Activated T-cell treated with anti-CD3 and anti-CD28 coated beads, Interleukin-2, amount 50 U/mL, for 48 hours (primary cell): Measurements from ENCODE around the gene CDKL2.
A peak's percentile ranks its signal among the peaks of the same experiment; 100 is the strongest.
"Not testable (repeated sequence)": the region's sequence is repeated elsewhere in the genome, so short reads cannot be mapped to it uniquely, and the experiment has no call there.

Source experiments
- DNase-seq, 2 experiments: peaks; one replicate each; pipeline ENCODE4 v3.0.0-alpha.2; 2020

CDKL2 gene

DNA sequence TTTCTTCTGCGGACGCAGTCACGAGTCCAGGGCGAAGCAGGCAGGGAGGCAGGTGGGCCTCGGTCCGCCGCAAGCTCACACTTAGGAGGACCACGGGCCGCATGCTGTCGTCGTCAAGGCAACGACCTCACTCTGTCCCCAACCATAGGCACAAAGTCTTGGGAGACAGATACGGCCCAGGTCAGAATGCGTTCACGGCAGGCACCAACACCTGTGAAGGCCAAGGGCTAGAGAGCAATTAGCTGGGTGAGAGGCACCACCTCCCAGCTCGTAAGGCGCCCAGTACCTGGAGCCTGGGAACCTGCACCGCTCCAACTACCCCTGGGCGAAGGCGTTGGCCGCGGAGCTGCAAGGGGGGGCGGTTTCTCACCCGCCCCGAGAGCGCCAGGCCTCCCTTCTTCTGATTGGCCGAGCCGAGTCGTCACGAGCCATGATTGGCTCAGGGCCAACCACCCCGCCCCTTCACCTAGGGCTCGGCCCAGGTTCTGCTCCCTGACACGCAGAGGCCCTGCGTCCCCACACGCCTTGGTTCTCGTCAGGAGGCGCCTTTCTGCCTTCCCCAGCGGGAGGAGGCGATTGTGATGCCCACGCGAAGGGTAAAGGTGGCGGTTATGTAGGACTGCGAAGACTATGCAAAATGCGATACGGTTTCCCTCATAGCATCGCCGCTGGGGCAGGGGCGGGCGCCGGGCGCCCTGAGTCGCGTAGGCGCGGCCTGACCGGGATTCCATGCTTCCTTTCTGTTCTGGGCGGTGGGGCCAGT is at the start of gene CDKL2:
CDKL2 (minus strand) TSS at position 355 of the 763 bp plus-strand sequence. CDS start 4,540 bp downstream, outside the sequence.
- peak; percentile 92 to 93 for DNase-seq

DNA sequence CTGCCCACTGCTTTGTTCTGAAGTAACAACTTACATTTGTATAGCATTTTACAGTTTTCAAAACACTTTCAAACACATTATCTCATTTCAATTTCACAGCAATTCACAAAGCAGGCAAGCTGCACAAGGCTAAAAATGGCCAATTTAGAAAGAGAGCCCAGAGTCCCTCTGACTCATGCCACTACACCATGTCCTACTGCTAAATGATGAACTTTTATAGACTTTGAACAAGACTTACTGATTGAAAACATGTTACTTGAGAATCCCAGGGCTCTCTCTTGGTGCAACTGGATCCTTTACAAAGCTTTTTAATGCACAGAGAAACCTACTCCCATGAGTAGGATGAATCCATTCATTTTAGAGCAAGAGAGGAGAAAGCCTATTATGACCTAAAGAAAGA is 48.6 kb upstream of the CDKL2 start:
- no peak for DNase-seq

DNA sequence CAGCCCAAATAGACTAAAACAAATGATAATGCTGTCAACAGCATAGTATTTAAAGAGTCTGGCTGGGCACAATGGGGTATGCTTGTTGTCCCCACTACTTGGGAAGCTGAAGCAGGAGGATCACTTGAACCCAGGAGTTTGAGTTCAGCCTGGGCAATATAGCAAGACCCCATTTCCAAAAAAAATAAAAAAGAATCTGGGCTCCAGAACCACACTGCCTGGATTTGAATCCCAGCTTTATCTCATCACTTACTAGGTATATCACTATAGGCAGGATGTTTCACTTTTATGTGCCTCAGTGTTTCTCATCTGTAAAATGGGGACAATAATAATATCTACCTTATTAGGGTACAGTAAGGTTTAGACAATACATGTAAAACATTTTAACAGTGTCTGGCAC is 48.1 kb upstream of the CDKL2 start:
- no peak for DNase-seq

- DNase-seq, result no peak
Observed at GRCh38 chr4:75675004-75675531, 44.7 kb upstream of the CDKL2 start.

- DNase-seq, result no peak
Observed at GRCh38 chr4:75673959-75674328, 43.6 kb upstream of the CDKL2 start.

DNA sequence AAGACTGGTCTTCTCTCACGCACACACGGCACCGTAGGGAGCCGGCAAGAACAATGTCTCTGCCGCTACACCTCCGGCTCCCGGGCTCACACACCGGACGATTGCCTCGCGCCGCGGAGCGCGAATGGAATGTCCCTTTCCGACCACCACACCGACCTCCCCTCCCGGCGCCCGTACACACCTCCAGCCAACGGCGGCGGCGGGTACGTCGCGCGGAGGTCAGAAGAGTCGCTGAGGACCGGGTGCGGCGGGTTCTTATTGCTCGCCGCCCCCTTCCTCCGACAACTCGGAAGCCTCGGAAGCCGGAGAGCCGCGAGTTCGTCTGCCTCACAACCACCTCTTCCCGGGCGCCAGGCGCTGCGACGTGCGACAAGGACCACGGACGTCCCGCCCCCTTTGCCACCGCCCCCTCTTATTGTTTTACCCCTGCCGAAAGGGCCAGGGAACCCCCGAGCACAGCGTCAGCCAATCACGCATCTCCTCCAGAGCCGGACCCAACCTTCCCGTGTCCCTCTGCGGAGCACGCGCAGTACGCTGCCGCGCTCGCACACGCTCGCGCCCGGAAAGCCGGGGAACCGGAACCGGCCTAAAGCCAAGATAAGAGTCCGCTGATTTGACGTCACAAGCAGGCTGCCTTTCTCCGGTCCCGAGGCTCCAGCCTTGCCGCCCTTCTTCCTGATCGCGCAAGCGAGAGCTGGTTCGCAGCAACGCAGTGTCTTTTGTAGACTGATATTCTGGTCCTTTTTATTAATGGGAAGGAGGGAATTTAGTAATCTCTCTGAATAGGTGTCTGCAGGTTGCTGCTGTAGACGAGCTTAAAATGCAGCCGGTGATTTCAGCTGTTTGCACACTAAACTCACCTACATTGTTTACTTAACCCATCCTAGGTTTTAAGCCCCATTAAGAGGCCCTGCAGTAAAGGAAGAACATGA is 43.0 kb upstream of the CDKL2 start, which contains the start of gene G3BP2:
G3BP2 (minus strand) TSS at position 385 of the 932 bp plus-strand sequence. CDS start 11,386 bp downstream, outside the sequence.
- peak; percentile 96 to 98 for DNase-seq

DNA sequence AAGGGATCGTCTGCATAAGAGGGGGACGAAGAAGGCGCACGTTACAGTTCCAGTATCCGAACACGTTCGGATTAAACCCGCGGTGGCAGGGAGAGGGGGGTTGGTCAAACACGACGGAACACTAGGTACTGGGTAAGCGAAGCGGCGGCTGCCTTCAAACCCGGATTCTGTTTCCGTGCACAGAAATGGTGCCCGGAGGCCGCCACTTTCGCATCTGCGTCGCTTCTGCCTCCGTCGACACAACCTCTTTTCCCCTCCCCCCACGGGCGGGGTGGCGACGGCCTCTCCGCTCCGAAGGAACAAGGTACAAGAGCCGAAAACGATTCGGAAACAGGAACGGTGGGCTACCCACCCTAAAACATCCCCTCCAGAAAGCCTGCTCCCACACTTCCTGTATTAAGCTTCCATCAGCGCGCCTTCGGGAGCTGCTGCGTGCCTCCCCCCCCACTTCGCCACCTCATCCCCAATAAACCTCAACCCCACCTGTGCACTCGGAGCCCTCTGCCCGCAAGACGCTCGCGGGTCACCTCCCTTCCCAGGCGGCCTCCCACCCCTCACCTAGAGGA is 42.2 kb upstream of the CDKL2 start:
- peak; percentile 86 to 87 for DNase-seq

DNA sequence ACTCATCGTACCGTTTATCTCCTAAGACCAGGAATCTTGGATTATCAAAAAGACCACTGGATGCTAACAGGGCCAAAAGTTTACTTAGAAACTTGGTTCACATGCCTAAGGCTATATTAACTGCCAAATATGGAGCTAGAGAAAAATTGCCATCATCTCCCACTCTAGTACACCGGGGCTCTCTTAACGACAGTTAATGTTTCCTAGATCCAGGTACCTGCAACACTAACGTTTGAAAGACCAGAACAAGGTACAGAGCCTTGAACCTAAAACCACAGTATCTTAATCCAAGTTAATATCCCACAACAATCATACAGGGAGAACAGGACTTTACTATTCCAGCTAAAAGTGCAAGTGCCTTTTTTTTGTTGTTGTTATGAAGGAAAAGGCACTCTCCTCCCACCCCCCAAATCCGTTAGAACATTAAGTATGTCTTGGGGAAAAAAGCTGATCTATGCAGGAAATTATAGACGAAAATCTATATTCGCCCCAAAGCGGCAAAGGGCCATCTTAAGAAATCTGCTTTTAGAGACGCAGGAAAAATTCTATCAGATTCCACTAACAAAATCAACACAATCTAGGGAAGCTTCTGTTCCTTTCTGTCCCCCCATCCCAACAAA is 41.6 kb upstream of the CDKL2 start:
- DNase-seq, result no peak

DNA sequence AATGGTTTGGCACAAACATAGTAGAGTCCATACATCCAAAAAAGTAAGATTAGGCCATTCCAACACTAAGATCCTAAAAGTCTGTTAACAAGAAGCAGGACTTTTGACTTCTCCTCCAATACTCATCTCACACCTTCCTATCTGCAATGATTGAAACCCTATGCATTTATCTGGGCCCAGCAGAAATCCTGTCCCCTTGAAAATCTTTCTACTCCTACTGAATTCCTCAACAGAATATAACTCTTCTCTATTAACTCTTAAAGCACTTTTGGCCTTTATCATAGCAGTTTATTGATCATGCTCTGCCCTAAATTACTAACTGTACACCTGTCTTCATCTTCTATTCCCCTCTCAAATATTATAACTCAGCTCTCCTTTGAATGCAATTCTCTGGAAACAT is 38.3 kb upstream of the CDKL2 start:
- DNase-seq, result no peak

GRCh38 chr4:75667636-75668035 is 37.3 kb upstream of the CDKL2 start:
- DNase-seq, result not testable (repeated sequence)

- no peak for DNase-seq
Observed at GRCh38 chr4:75666299-75666698, 36.0 kb upstream of the CDKL2 start.

- DNase-seq, result not testable (repeated sequence)
Observed at GRCh38 chr4:75664604-75665003, 34.3 kb upstream of the CDKL2 start.

DNA sequence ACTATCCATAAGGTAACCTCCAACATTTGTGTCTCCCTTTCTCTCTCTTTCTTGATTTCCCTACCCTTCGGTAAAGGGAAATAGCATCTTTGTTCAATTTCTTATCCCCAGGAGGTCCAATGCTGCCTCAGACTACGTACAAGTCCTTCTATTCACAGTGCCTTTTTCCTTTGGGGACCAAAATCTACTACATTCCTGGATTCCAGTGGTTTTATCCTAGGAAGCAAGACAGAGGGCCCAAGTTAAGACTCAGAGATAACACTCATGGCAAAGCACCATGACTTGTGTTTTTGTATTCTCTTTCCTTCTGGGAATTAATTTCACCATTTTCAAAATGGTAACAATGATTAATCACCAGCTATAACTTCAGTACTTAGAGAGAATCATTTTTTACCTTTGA is 32.3 kb upstream of the CDKL2 start:
- no peak for DNase-seq

DNA sequence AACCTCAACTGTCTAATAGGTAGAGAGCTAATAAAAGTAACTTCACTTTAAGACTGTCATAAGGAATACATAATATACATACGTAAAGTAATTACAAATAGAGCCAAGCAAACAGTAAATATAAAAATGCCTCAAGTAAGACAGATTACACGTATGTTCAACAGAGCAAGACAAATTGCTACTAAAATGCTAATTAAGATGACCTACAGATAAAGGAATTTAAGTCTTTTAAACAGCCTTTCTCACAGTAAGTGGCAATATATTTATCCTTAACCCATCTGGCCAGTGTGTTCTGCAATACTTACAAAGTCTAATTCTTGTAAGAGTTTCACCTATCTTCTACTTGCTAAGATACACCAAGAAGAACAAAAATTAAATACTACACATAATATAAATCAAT is 30.2 kb upstream of the CDKL2 start:
- DNase-seq, result no peak

GRCh38 chr4:75659512-75660031 is 29.2 kb upstream of the CDKL2 start:
- no peak for DNase-seq

- no peak for DNase-seq
Observed at GRCh38 chr4:75658876-75659275, 28.5 kb upstream of the CDKL2 start.

DNA sequence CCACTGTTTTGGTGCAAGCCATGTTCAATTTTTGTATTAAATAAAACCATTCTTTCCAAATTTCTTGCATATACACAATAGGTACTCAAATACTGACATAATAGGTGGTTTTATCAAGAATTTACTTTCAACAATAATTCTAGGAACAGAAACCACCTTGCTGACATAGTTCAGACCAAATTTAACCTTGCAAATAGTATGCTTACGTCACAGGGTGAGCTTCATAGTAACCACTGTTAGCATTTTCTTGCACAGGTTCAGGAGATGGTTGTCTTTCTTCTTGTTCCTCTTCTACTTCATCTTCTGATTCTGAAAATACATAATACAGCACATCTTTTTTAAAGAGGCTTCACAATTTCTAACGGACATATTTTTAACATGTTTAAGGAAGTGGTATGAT is 25.2 kb upstream of the CDKL2 start:
- no peak for DNase-seq

DNA sequence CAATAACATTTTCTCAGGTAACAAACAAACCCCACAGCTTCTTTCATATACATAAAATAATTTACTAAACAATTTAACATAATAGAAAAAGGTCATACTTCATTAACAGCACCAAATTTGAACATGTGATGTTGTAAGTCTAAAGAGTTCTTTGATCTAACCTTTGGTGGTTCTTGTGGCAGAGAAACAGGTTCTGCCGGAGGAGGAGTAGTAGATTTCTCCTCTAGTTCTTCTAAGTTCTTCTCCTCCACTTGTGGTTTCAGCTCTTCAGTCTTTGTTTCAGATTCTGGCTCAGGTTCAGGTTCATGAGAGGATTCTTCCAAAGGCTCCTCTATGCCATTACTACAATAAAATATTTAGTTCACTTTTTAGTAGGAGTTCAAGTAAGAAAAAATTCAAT is 24.6 kb upstream of the CDKL2 start:
- no peak for DNase-seq

DNA sequence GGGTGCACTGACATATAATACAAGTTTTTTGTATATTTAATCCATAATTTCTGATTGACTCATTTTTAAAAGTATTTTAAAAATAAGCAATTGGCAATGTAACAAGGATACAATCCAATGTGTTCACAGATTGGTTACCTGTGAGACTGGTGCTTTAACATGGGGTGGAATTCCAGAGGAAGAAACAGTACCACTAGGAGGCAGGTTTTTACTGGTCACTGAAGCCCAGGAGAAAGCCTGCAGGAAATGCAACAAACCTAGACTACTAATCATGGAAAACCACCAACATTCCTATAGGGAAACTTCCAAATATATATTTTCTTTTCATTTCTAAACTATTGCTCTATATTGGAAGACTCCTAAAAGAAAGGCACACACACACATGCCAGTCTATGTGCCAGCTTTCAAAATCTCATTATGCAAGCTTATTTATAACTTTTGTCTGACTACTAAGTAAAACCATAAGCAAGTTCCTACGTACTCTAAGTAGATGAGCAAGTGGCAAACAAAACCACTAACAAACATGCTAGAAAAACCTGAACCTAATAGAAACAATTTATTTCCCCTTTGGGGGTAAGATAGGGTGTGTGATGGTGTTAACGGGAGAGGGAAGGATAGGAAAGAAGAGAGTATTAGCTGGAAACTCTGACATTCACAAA is 23.6 kb upstream of the CDKL2 start:
- no peak for DNase-seq

GRCh38 chr4:75644095-75644494 is 13.8 kb upstream of the CDKL2 start:
- no peak for DNase-seq

DNA sequence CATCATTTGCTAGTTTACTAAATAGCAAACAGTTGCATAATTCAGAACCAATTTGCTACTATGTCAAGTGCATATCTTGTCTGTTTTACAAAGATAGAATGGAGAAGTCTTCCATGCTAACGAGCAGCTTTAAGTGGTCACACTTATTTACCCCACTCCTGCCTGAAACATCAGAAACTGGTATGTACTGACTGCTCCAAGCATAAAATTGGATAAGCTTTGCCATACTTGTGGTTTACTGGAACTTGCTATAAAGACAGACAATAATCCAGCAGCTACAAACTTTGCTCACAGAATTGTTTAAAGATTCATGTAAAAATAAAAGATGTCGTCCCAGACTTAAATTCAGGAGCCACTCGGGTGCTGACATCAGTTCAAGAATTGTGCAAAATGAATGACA is 13.3 kb upstream of the CDKL2 start:
- no peak for DNase-seq

- DNase-seq, result no peak
Observed at GRCh38 chr4:75639124-75639695, 8.9 kb upstream of the CDKL2 start.
